Fibroblast of pulmonary artery (primary cell): ENCODE measurements around the gene TMCC1.
A peak's percentile ranks its signal among the peaks of the same experiment; 100 is the strongest.

Experiments
- DNase-seq: peaks from one replicate; pipeline ENCODE4 v3.0.0-alpha.2; 2010; ENCODE audit warnings: low read depth
- H3K4me3 ChIP-seq: replicated peaks from 2 replicates; pipeline ENCODE4 v1.5.1; 2011; ENCODE audit warnings: low read depth, mild to moderate bottlenecking, control low read depth, low read length, moderate library complexity
- CTCF ChIP-seq: IDR thresholded peaks from 2 replicates; pipeline ENCODE4 v1.5.1; 2011; ENCODE audit warnings: mild to moderate bottlenecking, control low read depth, low read length, inconsistent platforms; ENCODE audit errors: missing control alignments

Gene TMCC1

GRCh38 chr3:129829640-129830039 lies 63.9 kb downstream of the TMCC1 start:
- no peak overlapping the region for H3K4me3 ChIP-seq
- peak; percentile 77 for TF ChIP-seq CTCF
- peak; percentile 93 for DNase-seq

GRCh38 chr3:129827765-129828164 lies 65.7 kb downstream of the TMCC1 start:
- no peak for DNase-seq
- H3K4me3 ChIP-seq = no peak overlapping the region
- TF ChIP-seq CTCF = no peak

GRCh38 chr3:129824926-129825541 lies 68.5 kb downstream of the TMCC1 start:
- TF ChIP-seq CTCF = peak; percentile 66
- H3K4me3 ChIP-seq = no peak overlapping the region
- peak; percentile 73 for DNase-seq

GRCh38 chr3:129822679-129823078 lies 70.8 kb downstream of the TMCC1 start:
- TF ChIP-seq CTCF = no peak
- H3K4me3 ChIP-seq = no peak overlapping the region
- peak; percentile 68 for DNase-seq

- H3K4me3 ChIP-seq = no peak overlapping the region
- TF ChIP-seq CTCF = no peak
- DNase-seq = no peak
Observed at GRCh38 chr3:129822241-129822640, 71.3 kb downstream of the TMCC1 start.

GRCh38 chr3:129820587-129820986 lies 72.9 kb downstream of the TMCC1 start:
- no peak for DNase-seq
- H3K4me3 ChIP-seq = no peak overlapping the region
- no peak for TF ChIP-seq CTCF

- no peak overlapping the region for H3K4me3 ChIP-seq
- no peak for DNase-seq
- TF ChIP-seq CTCF = no peak
Observed at GRCh38 chr3:129812589-129812988, 80.9 kb downstream of the TMCC1 start.
